GM19351 (cell line): ENCODE measurements around the gene SLC9A9.

Experiments
- ATAC-seq: cut with Tn5 transposase; IDR thresholded peaks from one replicate; pipeline ENCODE4 v1.9.1; 2021; ENCODE audit warnings: mild to moderate bottlenecking, moderate library complexity; ENCODE audit not compliant: unreplicated experiment

SLC9A9 gene

GRCh38 chr3:143763564-143764162 is 84.6 kb downstream of the SLC9A9 start:
- no peak for ATAC-seq

- ATAC-seq = no peak
Observed at GRCh38 chr3:143757691-143758090, 90.6 kb downstream of the SLC9A9 start.

GRCh38 chr3:143755978-143756377 is 92.3 kb downstream of the SLC9A9 start:
- ATAC-seq = no peak

- ATAC-seq = no peak
Observed at GRCh38 chr3:143754090-143754489, 94.2 kb downstream of the SLC9A9 start.

- ATAC-seq = no peak
Observed at GRCh38 chr3:143753456-143753855, 94.8 kb downstream of the SLC9A9 start.

- no peak for ATAC-seq
Observed at GRCh38 chr3:143753006-143753405, 95.3 kb downstream of the SLC9A9 start.

- peak; percentile 76 for ATAC-seq
Observed at GRCh38 chr3:143751643-143752178, 96.6 kb downstream of the SLC9A9 start.

GRCh38 chr3:143750841-143751240 is 97.4 kb downstream of the SLC9A9 start:
- no peak for ATAC-seq

GRCh38 chr3:143749926-143750325 is 98.3 kb downstream of the SLC9A9 start:
- no peak for ATAC-seq

- ATAC-seq = no peak
Observed at GRCh38 chr3:143737065-143737464, 111.2 kb downstream of the SLC9A9 start.

- ATAC-seq = no peak
Observed at GRCh38 chr3:143736205-143736997, 111.9 kb downstream of the SLC9A9 start.

GRCh38 chr3:143731776-143732175 is 116.5 kb downstream of the SLC9A9 start:
- no peak for ATAC-seq

GRCh38 chr3:143731320-143731719 is 116.9 kb downstream of the SLC9A9 start:
- no peak for ATAC-seq

- no peak for ATAC-seq
Observed at GRCh38 chr3:143727391-143727790, 120.9 kb downstream of the SLC9A9 start.

- ATAC-seq = no peak
Observed at GRCh38 chr3:143726727-143727126, 121.5 kb downstream of the SLC9A9 start.

- no peak for ATAC-seq
Observed at GRCh38 chr3:143720381-143720780, 127.9 kb downstream of the SLC9A9 start.

- no peak for ATAC-seq
Observed at GRCh38 chr3:143718463-143718862, 129.8 kb downstream of the SLC9A9 start.

- no peak for ATAC-seq
Observed at GRCh38 chr3:143716731-143717130, 131.5 kb downstream of the SLC9A9 start.

GRCh38 chr3:143712522-143712921 is 135.7 kb downstream of the SLC9A9 start:
- no peak for ATAC-seq

GRCh38 chr3:143707848-143708247 is 140.4 kb downstream of the SLC9A9 start:
- no peak for ATAC-seq

GRCh38 chr3:143700431-143700975 is 147.8 kb downstream of the SLC9A9 start:
- ATAC-seq = no peak

- ATAC-seq = no peak
Observed at GRCh38 chr3:143699424-143699823, 148.8 kb downstream of the SLC9A9 start.
